ENCODE data around the gene GMDS. TPM values are rescaled to one million over a fixed set of nuclear protein-coding genes. Genes with fewer than 3 reads are reported as not detected.

The GMDS gene
- total RNA-seq, 1 experiment from 2014 or later = 27.6 TPM

DNA sequence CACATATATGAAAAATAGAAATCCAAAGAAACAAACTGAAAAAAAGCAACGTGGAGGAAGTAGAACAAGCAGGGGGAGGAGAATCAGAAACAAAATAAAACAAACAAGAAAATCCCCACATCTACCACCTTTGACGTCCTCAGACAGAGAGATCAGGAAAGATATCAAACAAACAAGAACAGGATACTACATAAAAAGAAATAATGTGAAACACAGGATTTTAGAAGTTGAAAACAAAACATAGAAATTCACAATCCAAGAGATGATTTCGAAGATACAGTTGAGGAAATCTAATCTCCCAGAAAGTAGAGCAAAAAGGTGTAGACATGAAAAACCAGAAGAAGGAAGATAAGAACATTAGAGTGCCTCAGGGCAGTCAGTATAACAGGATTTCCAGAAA lies 514.5 kb downstream of the GMDS start:
- Histone ChIP-seq H3K79me1 (ENCODE audit: insufficient read depth, low read depth, low read length, poor library complexity, severe bottlenecking) (no peaks in the 10 kb centered on the region), H2BK120ac (ENCODE audit: low read depth, low read length, poor library complexity, severe bottlenecking) (no peak overlapping the region), H4K20me1 (ENCODE audit: control insufficient read depth, insufficient read depth, insufficient read length) (no peaks in the 10 kb centered on the region), H4K5ac (ENCODE audit: insufficient read length, low read depth, low read length) (no peak overlapping the region), H2BK5ac (ENCODE audit: insufficient read length, low read length) (no peak overlapping the region), H3K23me2 (ENCODE audit: insufficient read length, low read depth, low read length, poor library complexity, severe bottlenecking) (no peaks in the 10 kb centered on the region), H4K91ac (ENCODE audit: insufficient read length, low read depth, low read length) (no peak overlapping the region), H3K18ac (ENCODE audit: insufficient read length, low read depth, low read length) (no peak overlapping the region), H4K8ac (replicated peaks; ENCODE audit: insufficient read length, low read depth, low read length) (no peak overlapping the region), H3K9ac (ENCODE audit: extremely low read depth, insufficient read length, low read length) (no peak overlapping the region), H2BK12ac (ENCODE audit: insufficient read length, low read depth, low read length) (no peak overlapping the region), H3K4me1 (ENCODE audit: insufficient read depth, low read length) (0 out of 2 replicates have a peak, but pooled peaks cover 2% of the 10 kb centered on the region), H3K27ac (ENCODE audit: insufficient read length, low read depth, low read length) (no peak overlapping the region), H3K14ac (ENCODE audit: insufficient read depth, low read length) (no peak overlapping the region), H3K27me3 (ENCODE audit: insufficient read depth, low read length) (no peaks in the 10 kb centered on the region), H2BK20ac (ENCODE audit: low read depth, low read length, poor library complexity, severe bottlenecking) (no peak overlapping the region), H3K9me3 (ENCODE audit: control insufficient read depth, low read depth, low read length) (no peaks in the 10 kb centered on the region), H3K23ac (ENCODE audit: insufficient read length, low read depth, low read length) (no peak overlapping the region), H2BK15ac (ENCODE audit: low read depth, low read length) (no peak overlapping the region), H2AFZ (ENCODE audit: low read length) (no peak overlapping the region), H3K56ac (ENCODE audit: insufficient read length, low read depth, low read length) (no peak overlapping the region), H3K4me2 (ENCODE audit: insufficient read depth, insufficient read length, low read length) (no peak overlapping the region), H3K4ac (ENCODE audit: low read depth, low read length) (no peak overlapping the region), H2AK5ac (ENCODE audit: insufficient read length, low read length) (no peak overlapping the region), H3K79me2 (ENCODE audit: insufficient read depth, low read length) (no peaks in the 10 kb centered on the region), H3T11ph (ENCODE audit: low read length) (no peak overlapping the region)
- DNase-seq = no peak
- no peaks in the 10 kb centered on the region; a peak in 1 of 5 replicates for H3K9me3 Mint-ChIP-seq
- H3K36me3 Mint-ChIP-seq (ENCODE audit: insufficient read depth in 1 of 3, low read depth in 3 of 3) = no peaks in the 10 kb centered on the region; a peak in 1 of 7 replicates
- H3K27me3 Mint-ChIP-seq (ENCODE audit: low read depth) = no peaks in the 10 kb centered on the region; the same call in 1 of the 2 replicates
- WGBS (ENCODE audit: extremely low coverage, insufficient read length, low lambda C conversion rate) = no CpG with 5 or more reads among the region's 3 CpGs
- no peak overlapping the region for H3K27ac Mint-ChIP-seq
- TF ChIP-seq, protein P1, sequence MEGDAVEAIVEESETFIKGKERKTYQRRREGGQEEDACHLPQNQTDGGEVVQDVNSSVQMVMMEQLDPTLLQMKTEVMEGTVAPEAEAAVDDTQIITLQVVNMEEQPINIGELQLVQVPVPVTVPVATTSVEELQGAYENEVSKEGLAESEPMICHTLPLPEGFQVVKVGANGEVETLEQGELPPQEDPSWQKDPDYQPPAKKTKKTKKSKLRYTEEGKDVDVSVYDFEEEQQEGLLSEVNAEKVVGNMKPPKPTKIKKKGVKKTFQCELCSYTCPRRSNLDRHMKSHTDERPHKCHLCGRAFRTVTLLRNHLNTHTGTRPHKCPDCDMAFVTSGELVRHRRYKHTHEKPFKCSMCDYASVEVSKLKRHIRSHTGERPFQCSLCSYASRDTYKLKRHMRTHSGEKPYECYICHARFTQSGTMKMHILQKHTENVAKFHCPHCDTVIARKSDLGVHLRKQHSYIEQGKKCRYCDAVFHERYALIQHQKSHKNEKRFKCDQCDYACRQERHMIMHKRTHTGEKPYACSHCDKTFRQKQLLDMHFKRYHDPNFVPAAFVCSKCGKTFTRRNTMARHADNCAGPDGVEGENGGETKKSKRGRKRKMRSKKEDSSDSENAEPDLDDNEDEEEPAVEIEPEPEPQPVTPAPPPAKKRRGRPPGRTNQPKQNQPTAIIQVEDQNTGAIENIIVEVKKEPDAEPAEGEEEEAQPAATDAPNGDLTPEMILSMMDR (conservative IDR thresholded peaks at IDR 0.05) = no peak
- peaks cover 21 to 24% of the 10 kb centered on the region in 2 experiments for H3K4me1 Mint-ChIP-seq
- no peak overlapping the region for H3K4me3 Mint-ChIP-seq
